A549 (cell line): Measurements from ENCODE around the gene TGFB1.

Experiments
- CHD2 ChIP-seq: fragments of 150-350 bp; IDR thresholded peaks from 2 replicates; pipeline ENCODE4 v1.6.1; 2014; ENCODE audit warnings: low read length; ENCODE audit not compliant: partially characterized antibody
- CHD4 ChIP-seq: fragments of 200-600 bp; sonication (generic); IDR thresholded peaks from 2 replicates; pipeline ENCODE4 v1.6.1; 2016; ENCODE audit warnings: antibody characterized with exemption, mild to moderate bottlenecking, borderline replicate concordance
- EP300 ChIP-seq, 2 experiments: fragments of >200 bp; sonication (Bioruptor Twin); formaldehyde crosslinking; IDR thresholded peaks; 2 replicates in 1 of 2; 3 replicates in 1 of 2; pipeline ENCODE4 v1.6.1; 2016 to 2017
- ESRRA ChIP-seq: fragments of 150-350 bp; IDR thresholded peaks from 2 replicates; pipeline ENCODE4 v1.6.1; 2014; ENCODE audit warnings: mild to moderate bottlenecking, low read length, borderline replicate concordance
- FOSL2 ChIP-seq, 2 experiments: fragments of 450-650 bp in 1 of 2; fragments of >200 bp in 1 of 2; sonication (Bioruptor Twin) in 1 of 2; formaldehyde crosslinking; IDR thresholded peaks; 2 replicates each; pipeline versions ENCODE4 v1.5.0 to v1.6.1; 2016 to 2020; ENCODE audit warnings: mild to moderate bottlenecking in 1 of 2, moderate library complexity in 1 of 2
- HDAC2 ChIP-seq: fragments of 200-600 bp; sonication (generic); IDR thresholded peaks from 2 replicates; pipeline ENCODE4 v1.6.1; 2016
- MAFK ChIP-seq: fragments of 450-650 bp; IDR thresholded peaks from 2 replicates; pipeline ENCODE4 v1.6.1; 2014; ENCODE audit not compliant: partially characterized antibody
- NFE2L2 ChIP-seq: fragments of 150-350 bp; conservative IDR thresholded peaks from 2 replicates; pipeline ENCODE4 v1.6.1; 2014; ENCODE audit warnings: low read length
- RAD21 ChIP-seq, 2 experiments: fragments of >200 bp in 1 of 2; sonication (Bioruptor Twin) in 1 of 2; formaldehyde crosslinking in 1 of 2; IDR thresholded peaks in 1 of 2; conservative IDR thresholded peaks in 1 of 2; 2 replicates in 1 of 2; 3 replicates in 1 of 2; pipeline ENCODE4 v1.6.1; 2012 to 2018; ENCODE audit warnings: inconsistent platforms in 1 of 2
- SMC3 ChIP-seq: fragments of >200 bp; sonication (Bioruptor Twin); formaldehyde crosslinking; IDR thresholded peaks from 3 replicates; pipeline ENCODE4 v1.6.1; 2018; ENCODE audit warnings: inconsistent platforms
- TF ChIP-seq, protein P1 (sequence below): fragments of >200 bp; sonication (Bioruptor Twin); formaldehyde crosslinking; IDR thresholded peaks from 3 replicates; pipeline ENCODE4 v1.5.1; 2016
- TF ChIP-seq, protein P2 (sequence below): fragments of 250-450 bp; sonication (Bioruptor Pico); IDR thresholded peaks from 2 replicates; pipeline ENCODE4 v1.5.0; 2021; ENCODE audit warnings: mild to moderate bottlenecking, moderate library complexity, borderline replicate concordance

DNA sequence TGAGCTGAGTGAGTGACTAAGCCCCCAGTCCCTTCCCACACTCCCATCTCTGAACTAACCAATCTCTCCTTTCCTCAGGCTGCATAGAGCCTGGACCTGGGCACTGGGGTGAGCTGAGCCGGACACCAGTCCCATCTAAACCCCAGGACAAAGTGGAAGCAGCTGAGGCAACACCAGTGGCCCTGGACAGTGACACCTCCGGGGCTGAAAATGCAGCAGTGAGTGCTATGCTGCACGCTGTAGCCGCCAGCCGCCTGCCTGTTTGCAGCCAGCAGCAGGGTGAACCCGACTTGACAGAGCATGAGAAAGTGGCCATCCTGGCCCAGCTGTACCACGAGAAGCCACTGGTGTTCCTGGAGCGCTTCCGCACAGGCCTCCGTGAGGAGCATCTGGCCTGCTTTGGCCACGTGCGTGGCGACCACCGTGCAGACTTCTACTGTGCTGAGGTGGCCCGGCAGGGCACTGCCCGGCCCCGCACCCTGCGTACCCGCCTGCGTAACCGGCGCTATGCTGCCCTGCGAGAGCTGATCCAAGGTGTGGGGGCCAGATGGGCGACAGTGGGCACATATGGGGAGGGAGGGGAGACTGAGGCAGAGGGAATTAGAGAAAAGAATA lies 37.3 kb downstream of the TGFB1 start:
- TF ChIP-seq, protein P1, sequence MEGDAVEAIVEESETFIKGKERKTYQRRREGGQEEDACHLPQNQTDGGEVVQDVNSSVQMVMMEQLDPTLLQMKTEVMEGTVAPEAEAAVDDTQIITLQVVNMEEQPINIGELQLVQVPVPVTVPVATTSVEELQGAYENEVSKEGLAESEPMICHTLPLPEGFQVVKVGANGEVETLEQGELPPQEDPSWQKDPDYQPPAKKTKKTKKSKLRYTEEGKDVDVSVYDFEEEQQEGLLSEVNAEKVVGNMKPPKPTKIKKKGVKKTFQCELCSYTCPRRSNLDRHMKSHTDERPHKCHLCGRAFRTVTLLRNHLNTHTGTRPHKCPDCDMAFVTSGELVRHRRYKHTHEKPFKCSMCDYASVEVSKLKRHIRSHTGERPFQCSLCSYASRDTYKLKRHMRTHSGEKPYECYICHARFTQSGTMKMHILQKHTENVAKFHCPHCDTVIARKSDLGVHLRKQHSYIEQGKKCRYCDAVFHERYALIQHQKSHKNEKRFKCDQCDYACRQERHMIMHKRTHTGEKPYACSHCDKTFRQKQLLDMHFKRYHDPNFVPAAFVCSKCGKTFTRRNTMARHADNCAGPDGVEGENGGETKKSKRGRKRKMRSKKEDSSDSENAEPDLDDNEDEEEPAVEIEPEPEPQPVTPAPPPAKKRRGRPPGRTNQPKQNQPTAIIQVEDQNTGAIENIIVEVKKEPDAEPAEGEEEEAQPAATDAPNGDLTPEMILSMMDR: no peak
- TF ChIP-seq ESRRA (no peak), CHD2 (no peak), CHD4 (no peak), NFE2L2 (no peak), MAFK (no peak), RAD21 (conservative IDR thresholded peaks at IDR 0.05 in 1 of 2, IDR thresholded peaks at IDR 0.05 in 1 of 2) (no peak), FOSL2 (IDR thresholded peaks at IDR 0.05) (no peak), FOSL2 (CRISPR knock-in tag; IDR thresholded peaks at IDR 0.05) (no peak), SMC3 (no peak), EP300 (IDR thresholded peaks at IDR 0.05) (no peak), HDAC2 (no peak)
- TF ChIP-seq, protein P2, sequence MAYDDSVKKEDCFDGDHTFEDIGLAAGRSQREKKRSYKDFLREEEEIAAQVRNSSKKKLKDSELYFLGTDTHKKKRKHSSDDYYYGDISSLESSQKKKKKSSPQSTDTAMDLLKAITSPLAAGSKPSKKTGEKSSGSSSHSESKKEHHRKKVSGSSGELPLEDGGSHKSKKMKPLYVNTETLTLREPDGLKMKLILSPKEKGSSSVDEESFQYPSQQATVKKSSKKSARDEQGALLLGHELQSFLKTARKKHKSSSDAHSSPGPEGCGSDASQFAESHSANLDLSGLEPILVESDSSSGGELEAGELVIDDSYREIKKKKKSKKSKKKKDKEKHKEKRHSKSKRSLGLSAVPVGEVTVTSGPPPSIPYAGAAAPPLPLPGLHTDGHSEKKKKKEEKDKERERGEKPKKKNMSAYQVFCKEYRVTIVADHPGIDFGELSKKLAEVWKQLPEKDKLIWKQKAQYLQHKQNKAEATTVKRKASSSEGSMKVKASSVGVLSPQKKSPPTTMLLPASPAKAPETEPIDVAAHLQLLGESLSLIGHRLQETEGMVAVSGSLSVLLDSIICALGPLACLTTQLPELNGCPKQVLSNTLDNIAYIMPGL (CRISPR knock-in tag): no peak
